Panc1 (cell line): Measurements from ENCODE around the gene DACT1. TPM values are rescaled to one million over a fixed set of nuclear protein-coding genes. Genes with fewer than 3 reads are reported as not detected.

Source experiments
- ATAC-seq: fragments of 200-7000 bp; cut with Tn5 transposase; 2 replicates; pipeline ENCODE4 v1.9.1; 2020; ENCODE audit warnings: mild to moderate bottlenecking, moderate library complexity
- BruUV-seq: library from RNA; stranded (reverse); fragments of 400-500 nt; replicated peaks from 2 replicates; lab custom pipeline; 2021; lab: Mats Ljungman, UMichigan
- CTCF ChIA-PET: fragments of 300-600 bp; sonication (Branson Sonifier 250); formaldehyde crosslinking; loops from one replicate; lab custom pipeline; 2022; ENCODE audit warnings: antibody characterized with exemption; lab: Charles Lee
- POLR2A ChIA-PET: fragments of 300-600 bp; sonication (Branson Sonifier 250); formaldehyde crosslinking; loops from one replicate; lab custom pipeline; 2022; ENCODE audit warnings: antibody characterized with exemption; lab: Charles Lee
- DNase-seq: peaks from one replicate; pipeline ENCODE4 v3.0.0-alpha.2; 2010; ENCODE audit warnings: low read depth, low spot score
- H3K27ac ChIP-seq: 2 replicates; pipeline ENCODE4 v1.5.1; 2011; ENCODE audit warnings: mild to moderate bottlenecking, low read length, inconsistent platforms
- H3K27me3 ChIP-seq: fragments of 200-500 bp; sonication (Bioruptor generic); 2 replicates; pipeline ENCODE4 v1.6.0; 2014; ENCODE audit warnings: low read length, inconsistent platforms; ENCODE audit not compliant: control insufficient read depth, insufficient read depth
- H3K36me3 ChIP-seq: fragments of 200-500 bp; sonication (Bioruptor generic); 2 replicates; pipeline ENCODE4 v1.5.1; 2014; ENCODE audit warnings: inconsistent platforms, mild to moderate bottlenecking, low read length, moderate library complexity; ENCODE audit not compliant: control insufficient read depth, insufficient read depth
- H3K4me1 ChIP-seq: 2 replicates; pipeline ENCODE4 v1.5.1; 2011; ENCODE audit warnings: inconsistent platforms, mild to moderate bottlenecking, low read length, moderate library complexity; ENCODE audit not compliant: control insufficient read depth, insufficient read depth
- H3K4me3 ChIP-seq, 2 experiments: 2 replicates each; pipeline ENCODE4 v1.5.1; 2011 to 2012; ENCODE audit warnings: low read depth in 2 of 2, low read length in 2 of 2, mild to moderate bottlenecking in 2 of 2, inconsistent platforms in 1 of 2, moderate library complexity in 1 of 2
- H3K9me3 ChIP-seq: fragments of 200-500 bp; sonication (Bioruptor generic); 2 replicates; pipeline ENCODE4 v1.5.1; 2014; ENCODE audit warnings: low read depth, mild to moderate bottlenecking, inconsistent platforms, low read length, moderate library complexity; ENCODE audit not compliant: control insufficient read depth, insufficient read depth
- POLR2AphosphoS5 ChIP-seq: IDR thresholded peaks from 2 replicates; pipeline ENCODE4 v1.6.1; 2012; ENCODE audit warnings: mild to moderate bottlenecking, low read depth, low read length, moderate library complexity
- SIN3A ChIP-seq: IDR thresholded peaks from 2 replicates; pipeline ENCODE4 v1.6.1; 2012; ENCODE audit warnings: low read depth, mild to moderate bottlenecking, low read length, moderate library complexity, borderline replicate concordance; ENCODE audit not compliant: insufficient read depth
- TCF7L2 ChIP-seq: IDR thresholded peaks from 2 replicates; pipeline ENCODE4 v1.6.1; 2011; ENCODE audit warnings: mild to moderate bottlenecking, low read depth, low read length, inconsistent platforms
- in situ Hi-C: cut with HindIII; loops from 2 replicates; pipeline ENCODE4 v1.10.0; 2016; ENCODE audit warnings: low sequenced_read_pairs, low pct_unique_long_range_greater_than_20kb
- intact Hi-C: fragments of 100-400 bp; cut with micrococcal nuclease; formaldehyde crosslinking; loops from one replicate; pipeline ENCODE4 v1.10.0; 2022; ENCODE audit not compliant: unreplicated experiment
- total RNA-seq: library from RNA; stranded (reverse); gene quantifications from one replicate; pipeline ENCODE4 v1.2.1, GENCODE V29; 2021; ENCODE audit not compliant: unreplicated experiment
- TF ChIP-seq, protein P1 (sequence below), 2 experiments: IDR thresholded peaks; 2 replicates each; pipeline ENCODE4 v1.6.1; 2011 to 2012; ENCODE audit warnings: low read depth in 2 of 2, control low read depth in 1 of 2, low read length in 1 of 2, mild to moderate bottlenecking in 1 of 2, moderate library complexity in 1 of 2; ENCODE audit not compliant: insufficient read depth in 1 of 2
- TF ChIP-seq, protein P2 (sequence below): fragments of 450-650 bp; IDR thresholded peaks from 2 replicates; pipeline ENCODE4 v1.5.1; 2017; ENCODE audit warnings: mild to moderate bottlenecking

The DACT1 gene
- total RNA-seq, 1 experiment from 2014 or later: 0.15 TPM

DNA sequence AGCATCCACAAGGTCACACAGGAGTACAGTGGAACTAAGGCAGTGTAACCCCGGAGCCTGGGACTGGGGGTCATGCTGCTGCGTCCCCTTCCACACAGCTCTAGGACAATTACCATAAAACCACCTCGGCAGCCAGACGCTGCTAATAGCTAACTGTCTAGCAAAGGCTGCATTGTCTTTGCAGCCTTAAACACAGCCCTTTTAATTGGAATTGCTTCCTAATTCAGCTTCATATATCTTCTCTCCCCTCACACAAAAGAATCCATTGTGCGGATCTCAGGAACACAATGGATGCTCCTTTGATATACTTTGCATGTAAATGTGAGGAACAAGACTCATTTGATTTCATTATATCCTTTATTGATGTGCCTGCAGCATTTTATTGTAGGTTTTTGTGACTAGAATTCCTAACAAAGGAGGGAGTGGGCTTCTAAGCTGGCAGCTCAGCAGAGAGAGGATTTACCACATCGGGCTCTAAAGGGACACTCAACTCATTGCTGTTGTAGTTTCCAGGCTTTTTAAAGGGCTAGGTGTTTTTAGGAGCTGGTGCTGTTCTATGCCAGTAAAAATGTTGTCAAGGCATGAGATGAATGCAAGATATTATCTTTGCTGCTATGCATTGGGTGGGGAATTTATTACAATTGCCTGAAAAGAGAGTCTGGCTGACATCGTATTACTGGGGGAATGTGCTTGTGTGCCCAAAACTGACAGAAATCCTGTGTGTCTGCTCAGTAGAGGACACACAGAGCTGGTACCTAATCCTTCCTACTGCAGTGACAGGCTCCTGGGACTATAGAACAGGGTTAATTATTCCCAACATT is 30.4 kb upstream of the DACT1 start:
- Histone ChIP-seq H3K27ac (no peak overlapping the region), H3K9me3 (no peaks in the 10 kb centered on the region), H3K27me3 (no peaks in the 10 kb centered on the region), H3K4me1 (no peaks in the 10 kb centered on the region), H3K4me3 (no peak overlapping the region), H3K36me3 (no peaks in the 10 kb centered on the region)
- in situ Hi-C loops (no loop called here), intact Hi-C loops (no loop called here)
- DNase-seq (no peak), ATAC-seq (no peak)
- no TSS peak for BruUV-seq
- ChIA-PET POLR2A (no interaction called here), CTCF (no interaction called here)
- TF ChIP-seq TCF7L2: no peak
- no peak for TF ChIP-seq SIN3A
- TF ChIP-seq POLR2AphosphoS5: no peak
- TF ChIP-seq, protein P1, sequence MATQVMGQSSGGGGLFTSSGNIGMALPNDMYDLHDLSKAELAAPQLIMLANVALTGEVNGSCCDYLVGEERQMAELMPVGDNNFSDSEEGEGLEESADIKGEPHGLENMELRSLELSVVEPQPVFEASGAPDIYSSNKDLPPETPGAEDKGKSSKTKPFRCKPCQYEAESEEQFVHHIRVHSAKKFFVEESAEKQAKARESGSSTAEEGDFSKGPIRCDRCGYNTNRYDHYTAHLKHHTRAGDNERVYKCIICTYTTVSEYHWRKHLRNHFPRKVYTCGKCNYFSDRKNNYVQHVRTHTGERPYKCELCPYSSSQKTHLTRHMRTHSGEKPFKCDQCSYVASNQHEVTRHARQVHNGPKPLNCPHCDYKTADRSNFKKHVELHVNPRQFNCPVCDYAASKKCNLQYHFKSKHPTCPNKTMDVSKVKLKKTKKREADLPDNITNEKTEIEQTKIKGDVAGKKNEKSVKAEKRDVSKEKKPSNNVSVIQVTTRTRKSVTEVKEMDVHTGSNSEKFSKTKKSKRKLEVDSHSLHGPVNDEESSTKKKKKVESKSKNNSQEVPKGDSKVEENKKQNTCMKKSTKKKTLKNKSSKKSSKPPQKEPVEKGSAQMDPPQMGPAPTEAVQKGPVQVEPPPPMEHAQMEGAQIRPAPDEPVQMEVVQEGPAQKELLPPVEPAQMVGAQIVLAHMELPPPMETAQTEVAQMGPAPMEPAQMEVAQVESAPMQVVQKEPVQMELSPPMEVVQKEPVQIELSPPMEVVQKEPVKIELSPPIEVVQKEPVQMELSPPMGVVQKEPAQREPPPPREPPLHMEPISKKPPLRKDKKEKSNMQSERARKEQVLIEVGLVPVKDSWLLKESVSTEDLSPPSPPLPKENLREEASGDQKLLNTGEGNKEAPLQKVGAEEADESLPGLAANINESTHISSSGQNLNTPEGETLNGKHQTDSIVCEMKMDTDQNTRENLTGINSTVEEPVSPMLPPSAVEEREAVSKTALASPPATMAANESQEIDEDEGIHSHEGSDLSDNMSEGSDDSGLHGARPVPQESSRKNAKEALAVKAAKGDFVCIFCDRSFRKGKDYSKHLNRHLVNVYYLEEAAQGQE (IDR thresholded peaks at IDR 0.05; ENCODE audit: insufficient read depth in 1 of 2, low read depth in 2 of 2, low read length in 1 of 2): no peak
- TF ChIP-seq, protein P2, sequence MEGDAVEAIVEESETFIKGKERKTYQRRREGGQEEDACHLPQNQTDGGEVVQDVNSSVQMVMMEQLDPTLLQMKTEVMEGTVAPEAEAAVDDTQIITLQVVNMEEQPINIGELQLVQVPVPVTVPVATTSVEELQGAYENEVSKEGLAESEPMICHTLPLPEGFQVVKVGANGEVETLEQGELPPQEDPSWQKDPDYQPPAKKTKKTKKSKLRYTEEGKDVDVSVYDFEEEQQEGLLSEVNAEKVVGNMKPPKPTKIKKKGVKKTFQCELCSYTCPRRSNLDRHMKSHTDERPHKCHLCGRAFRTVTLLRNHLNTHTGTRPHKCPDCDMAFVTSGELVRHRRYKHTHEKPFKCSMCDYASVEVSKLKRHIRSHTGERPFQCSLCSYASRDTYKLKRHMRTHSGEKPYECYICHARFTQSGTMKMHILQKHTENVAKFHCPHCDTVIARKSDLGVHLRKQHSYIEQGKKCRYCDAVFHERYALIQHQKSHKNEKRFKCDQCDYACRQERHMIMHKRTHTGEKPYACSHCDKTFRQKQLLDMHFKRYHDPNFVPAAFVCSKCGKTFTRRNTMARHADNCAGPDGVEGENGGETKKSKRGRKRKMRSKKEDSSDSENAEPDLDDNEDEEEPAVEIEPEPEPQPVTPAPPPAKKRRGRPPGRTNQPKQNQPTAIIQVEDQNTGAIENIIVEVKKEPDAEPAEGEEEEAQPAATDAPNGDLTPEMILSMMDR: no peak

DNA sequence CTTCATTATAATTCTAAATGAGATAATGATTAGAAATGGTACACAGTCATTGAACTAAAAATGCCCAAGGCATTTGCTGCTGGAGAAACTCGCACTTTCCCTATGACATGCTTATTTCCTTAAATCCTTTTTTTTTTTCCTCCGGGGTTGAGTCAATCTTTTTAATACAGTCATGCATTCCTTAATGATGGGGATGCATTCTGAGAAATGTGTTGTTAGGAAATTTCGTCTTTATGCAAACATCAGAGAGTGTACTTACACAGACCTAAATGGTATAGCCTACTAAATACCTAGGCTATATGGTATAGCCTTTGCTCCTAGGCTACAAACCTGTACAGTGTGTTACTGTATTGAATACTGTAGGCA is 29.8 kb upstream of the DACT1 start:
- Histone ChIP-seq H3K4me1 (no peaks in the 10 kb centered on the region), H3K4me3 (no peak overlapping the region), H3K27me3 (no peaks in the 10 kb centered on the region), H3K36me3 (no peaks in the 10 kb centered on the region), H3K9me3 (no peaks in the 10 kb centered on the region), H3K27ac (no peak overlapping the region)
- DNase-seq (no peak), ATAC-seq (no peak)
- ChIA-PET POLR2A (no interaction called here), CTCF (no interaction called here)
- no peak for TF ChIP-seq SIN3A
- TF ChIP-seq, protein P2: no peak
- no peak for TF ChIP-seq POLR2AphosphoS5
- no peak for TF ChIP-seq TCF7L2
- TF ChIP-seq, protein P1 (IDR thresholded peaks at IDR 0.05; ENCODE audit: insufficient read depth in 1 of 2, low read depth in 2 of 2, low read length in 1 of 2): no peak
- intact Hi-C loops (no loop called here), in situ Hi-C loops (no loop called here)
- BruUV-seq: no TSS peak
